Nephron progenitor cell (in vitro differentiated cells): ENCODE measurements around the gene PREX1.

ENCODE experiments used
- DNase-seq: peaks from one replicate; pipeline ENCODE4 v3.0.0; 2021
- H3K27ac Mint-ChIP-seq: 2 replicates; pipeline ENCODE4 v1.8.0; 2021; ENCODE audit warnings: mild to moderate bottlenecking, moderate library complexity, mixed read lengths
- H3K27me3 Mint-ChIP-seq: 2 replicates; pipeline ENCODE4 v1.8.0; 2021; ENCODE audit warnings: mild to moderate bottlenecking, low read depth, mixed read lengths; ENCODE audit not compliant: poor library complexity
- H3K36me3 Mint-ChIP-seq: 2 replicates; pipeline ENCODE4 v1.8.0; 2021; ENCODE audit warnings: low read depth, mixed read lengths
- H3K4me1 Mint-ChIP-seq: 2 replicates; pipeline ENCODE4 v1.8.0; 2021; ENCODE audit warnings: mixed read lengths
- H3K4me3 Mint-ChIP-seq: 2 replicates; pipeline ENCODE4 v1.8.0; 2021; ENCODE audit warnings: mild to moderate bottlenecking, moderate library complexity, mixed read lengths
- H3K9me3 Mint-ChIP-seq: 2 replicates; pipeline ENCODE4 v1.8.0; 2021; ENCODE audit warnings: mild to moderate bottlenecking, moderate library complexity, mixed read lengths
- CTCF ChIP-seq: fragments of 200-600 bp; sonication (generic); IDR thresholded peaks from 2 replicates; pipeline ENCODE4 v1.5.0; 2021; ENCODE audit warnings: antibody characterized with exemption

The PREX1 gene

GRCh38 chr20:48596334-48596898 lies 231.4 kb downstream of the PREX1 start:
- no peaks in the 10 kb centered on the region for H3K36me3 Mint-ChIP-seq
- H3K27me3 Mint-ChIP-seq = peaks cover 6% of the 10 kb centered on the region
- no peak for DNase-seq
- H3K9me3 Mint-ChIP-seq = no peaks in the 10 kb centered on the region
- H3K4me1 Mint-ChIP-seq = peaks cover 59% of the 10 kb centered on the region
- H3K4me3 Mint-ChIP-seq = no peak overlapping the region
- H3K27ac Mint-ChIP-seq = peak overlapping the region; percentile 9
- TF ChIP-seq CTCF = no peak

- no peaks in the 10 kb centered on the region for H3K9me3 Mint-ChIP-seq
- no peak for TF ChIP-seq CTCF
- peak overlapping the region; percentile 9 for H3K27ac Mint-ChIP-seq
- peaks cover 4% of the 10 kb centered on the region for H3K27me3 Mint-ChIP-seq
- DNase-seq = peak; percentile 30
- no peaks in the 10 kb centered on the region for H3K36me3 Mint-ChIP-seq
- H3K4me3 Mint-ChIP-seq = no peak overlapping the region
- H3K4me1 Mint-ChIP-seq = peaks cover 55% of the 10 kb centered on the region
Observed at GRCh38 chr20:48595495-48596333, 232.1 kb downstream of the PREX1 start.

- H3K36me3 Mint-ChIP-seq = no peaks in the 10 kb centered on the region
- no peaks in the 10 kb centered on the region for H3K9me3 Mint-ChIP-seq
- TF ChIP-seq CTCF = no peak
- no peak for DNase-seq
- H3K27me3 Mint-ChIP-seq = peaks cover 4% of the 10 kb centered on the region
- H3K4me3 Mint-ChIP-seq = no peak overlapping the region
- no peak overlapping the region for H3K27ac Mint-ChIP-seq
- peaks cover 48% of the 10 kb centered on the region for H3K4me1 Mint-ChIP-seq
Observed at GRCh38 chr20:48594533-48594932, 233.3 kb downstream of the PREX1 start.

GRCh38 chr20:48592107-48592940 lies 235.5 kb downstream of the PREX1 start:
- no peak for DNase-seq
- no peak for TF ChIP-seq CTCF
- Mint-ChIP-seq H3K27me3 (peaks cover 8% of the 10 kb centered on the region), H3K9me3 (peaks cover 12% of the 10 kb centered on the region), H3K27ac (no peak overlapping the region), H3K36me3 (peaks cover 5% of the 10 kb centered on the region), H3K4me3 (no peak overlapping the region), H3K4me1 (peaks cover 25% of the 10 kb centered on the region)

DNA sequence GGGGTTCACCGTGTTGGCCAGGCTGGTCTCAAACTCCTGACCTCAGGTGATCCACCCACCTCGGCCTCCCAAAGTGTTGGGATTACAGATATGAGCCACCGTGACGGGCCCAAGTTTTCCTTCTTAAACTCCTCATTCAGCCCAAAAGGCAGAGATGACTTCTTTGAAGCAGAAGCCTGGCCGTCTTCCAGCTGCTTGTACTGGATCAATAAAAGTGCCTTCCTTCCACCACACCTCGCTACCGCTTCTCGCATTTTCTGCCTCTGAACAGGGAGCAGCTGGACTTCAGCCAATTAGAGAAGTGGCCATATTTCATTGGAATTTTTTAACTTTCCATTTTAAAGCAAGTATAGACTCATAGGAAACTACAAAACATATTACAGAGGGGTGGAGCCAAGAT lies 241.1 kb downstream of the PREX1 start:
- no peak for TF ChIP-seq CTCF
- Mint-ChIP-seq H3K27ac (no peak overlapping the region), H3K27me3 (peaks cover 15% of the 10 kb centered on the region), H3K36me3 (peaks cover 9% of the 10 kb centered on the region), H3K4me1 (peaks cover 43% of the 10 kb centered on the region), H3K4me3 (no peak overlapping the region), H3K9me3 (peaks cover 25% of the 10 kb centered on the region)
- DNase-seq = no peak
